ENCODE results near the gene UBE2G2.

UBE2G2 gene

DNA sequence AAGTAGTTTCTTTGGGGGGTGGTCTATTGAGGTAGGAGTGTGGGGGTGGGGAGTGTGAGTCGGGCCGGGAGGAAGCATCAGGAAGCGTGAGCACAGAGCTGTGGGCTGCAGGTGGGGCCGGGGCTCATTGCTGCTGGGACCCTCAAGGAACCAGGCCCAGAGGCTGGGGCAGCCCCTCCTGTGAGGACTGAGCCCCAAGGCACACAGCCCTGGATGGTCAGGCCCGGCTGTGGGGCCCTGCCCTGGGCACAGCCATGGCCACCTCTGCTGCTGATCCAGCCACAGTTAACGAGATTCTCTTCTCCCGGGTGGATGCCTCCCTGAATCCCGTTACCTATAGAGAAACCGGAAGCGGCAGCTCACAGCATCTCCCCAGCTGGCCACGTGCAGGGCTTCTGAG, 39.2 kb upstream of the UBE2G2 start:
- TF ChIP-seq, protein P1, sequence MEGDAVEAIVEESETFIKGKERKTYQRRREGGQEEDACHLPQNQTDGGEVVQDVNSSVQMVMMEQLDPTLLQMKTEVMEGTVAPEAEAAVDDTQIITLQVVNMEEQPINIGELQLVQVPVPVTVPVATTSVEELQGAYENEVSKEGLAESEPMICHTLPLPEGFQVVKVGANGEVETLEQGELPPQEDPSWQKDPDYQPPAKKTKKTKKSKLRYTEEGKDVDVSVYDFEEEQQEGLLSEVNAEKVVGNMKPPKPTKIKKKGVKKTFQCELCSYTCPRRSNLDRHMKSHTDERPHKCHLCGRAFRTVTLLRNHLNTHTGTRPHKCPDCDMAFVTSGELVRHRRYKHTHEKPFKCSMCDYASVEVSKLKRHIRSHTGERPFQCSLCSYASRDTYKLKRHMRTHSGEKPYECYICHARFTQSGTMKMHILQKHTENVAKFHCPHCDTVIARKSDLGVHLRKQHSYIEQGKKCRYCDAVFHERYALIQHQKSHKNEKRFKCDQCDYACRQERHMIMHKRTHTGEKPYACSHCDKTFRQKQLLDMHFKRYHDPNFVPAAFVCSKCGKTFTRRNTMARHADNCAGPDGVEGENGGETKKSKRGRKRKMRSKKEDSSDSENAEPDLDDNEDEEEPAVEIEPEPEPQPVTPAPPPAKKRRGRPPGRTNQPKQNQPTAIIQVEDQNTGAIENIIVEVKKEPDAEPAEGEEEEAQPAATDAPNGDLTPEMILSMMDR (IDR thresholded peaks at IDR 0.05): no peak
- Histone ChIP-seq H3K27ac (no peak overlapping the region), H2AFZ (no peak overlapping the region), H3K36me3 (ENCODE audit: control insufficient read depth, insufficient read depth, low read length) (no peaks in the 10 kb centered on the region), H3K79me2 (no peaks in the 10 kb centered on the region), H3K4me1 (no peaks in the 10 kb centered on the region), H3K4me2 (ENCODE audit: low read length) (no peak overlapping the region), H3K9ac (no peak overlapping the region), H3K27me3 (ENCODE audit: control insufficient read depth, insufficient read depth, low read length) (no peaks in the 10 kb centered on the region), H3K9me3 (ENCODE audit: control insufficient read depth, low read length) (no peaks in the 10 kb centered on the region), H3K4me3 (ENCODE audit: low read depth, low read length) (no peak overlapping the region)

DNA sequence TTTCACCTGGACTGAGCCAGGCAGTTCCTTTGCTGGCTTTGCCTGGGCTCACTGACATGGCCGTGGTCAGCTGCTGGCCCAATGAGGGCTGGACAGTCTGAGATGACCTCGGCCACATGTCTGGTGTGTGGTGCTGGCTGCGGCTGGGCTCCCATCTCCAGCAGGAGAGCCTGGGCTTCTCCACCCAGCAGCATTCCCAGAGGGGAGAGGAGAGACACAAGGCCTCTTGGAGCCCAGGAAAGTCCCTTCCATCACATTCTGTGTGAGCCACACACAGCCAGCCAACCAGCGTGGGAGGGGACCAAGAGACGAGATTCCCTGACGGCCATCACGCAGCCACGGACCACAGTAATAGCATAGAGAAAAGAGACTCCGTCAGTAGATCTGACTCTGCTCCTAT, 37.3 kb upstream of the UBE2G2 start:
- TF ChIP-seq, protein P1 (IDR thresholded peaks at IDR 0.05): no peak
- no peak overlapping the region for H3K9ac ChIP-seq
- no peaks in the 10 kb centered on the region for H3K36me3 ChIP-seq (ENCODE audit: control insufficient read depth, insufficient read depth, low read length)

DNA sequence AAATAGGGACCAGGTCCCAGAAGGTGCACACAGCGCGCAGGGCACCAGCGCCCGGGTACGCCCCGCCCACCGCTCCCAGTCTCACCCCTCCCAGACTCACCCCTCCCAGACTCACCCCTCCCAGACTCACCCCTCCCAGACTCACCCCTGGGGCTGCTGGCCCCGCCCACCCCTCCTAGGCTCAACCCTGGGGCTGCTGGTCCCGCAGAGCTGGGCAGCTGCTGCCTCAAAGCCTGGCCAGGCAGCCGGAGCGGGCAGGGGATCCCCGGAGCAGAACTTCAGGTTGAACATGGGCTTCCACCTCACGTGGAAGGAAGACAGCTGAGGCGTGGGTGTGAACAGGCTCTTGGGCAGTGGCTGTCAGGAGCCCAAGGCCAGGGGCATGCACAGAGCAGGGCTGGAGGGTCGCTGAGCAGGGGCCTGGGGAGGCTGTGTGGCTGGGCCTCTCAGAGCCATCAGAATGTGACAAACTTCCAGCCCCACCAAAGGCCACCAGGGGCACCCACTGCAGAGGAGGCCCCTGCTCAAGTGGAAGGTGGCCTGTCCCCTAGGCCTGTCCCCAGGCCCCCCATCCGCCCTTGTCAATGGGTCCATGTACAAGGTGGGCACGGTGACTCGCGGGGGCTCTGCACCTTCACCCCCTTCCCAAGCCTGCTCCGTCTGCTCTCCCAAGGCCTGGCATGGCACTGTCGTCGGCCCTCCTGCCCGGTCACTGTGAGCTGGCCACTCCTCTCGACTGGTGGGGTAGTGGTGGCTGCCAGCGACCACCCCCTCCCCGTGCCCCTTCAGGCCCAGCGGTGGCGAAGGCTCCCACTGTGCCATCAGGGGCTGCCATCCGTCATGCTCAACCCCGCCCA, 36.6 kb upstream of the UBE2G2 start:
- no peaks in the 10 kb centered on the region for H3K27me3 ChIP-seq (ENCODE audit: control insufficient read depth, insufficient read depth, low read length)
- no peaks in the 10 kb centered on the region for H3K4me1 ChIP-seq
- H3K9me3 ChIP-seq (ENCODE audit: control insufficient read depth, low read length): no peaks in the 10 kb centered on the region
- no peak overlapping the region for H3K27ac ChIP-seq
- H3K79me2 ChIP-seq: no peaks in the 10 kb centered on the region
- no peak overlapping the region for H3K4me3 ChIP-seq (ENCODE audit: low read depth, low read length)
- H3K4me2 ChIP-seq (ENCODE audit: low read length): no peak overlapping the region
- TF ChIP-seq, protein P1 (IDR thresholded peaks at IDR 0.05): no peak
- no peaks in the 10 kb centered on the region for H3K36me3 ChIP-seq (ENCODE audit: control insufficient read depth, insufficient read depth, low read length)
- no peak overlapping the region for H3K9ac ChIP-seq
- no peak overlapping the region for H2AFZ ChIP-seq

More for the DNA sequence above, 37.3 kb upstream of the UBE2G2 start:
- Histone ChIP-seq H2AFZ (no peak overlapping the region), H3K79me2 (no peaks in the 10 kb centered on the region), H3K9me3 (ENCODE audit: control insufficient read depth, low read length) (no peaks in the 10 kb centered on the region), H3K4me2 (ENCODE audit: low read length) (no peak overlapping the region), H3K27ac (no peak overlapping the region), H3K4me1 (no peaks in the 10 kb centered on the region), H3K27me3 (ENCODE audit: control insufficient read depth, insufficient read depth, low read length) (no peaks in the 10 kb centered on the region), H3K4me3 (ENCODE audit: low read depth, low read length) (no peak overlapping the region)

DNA sequence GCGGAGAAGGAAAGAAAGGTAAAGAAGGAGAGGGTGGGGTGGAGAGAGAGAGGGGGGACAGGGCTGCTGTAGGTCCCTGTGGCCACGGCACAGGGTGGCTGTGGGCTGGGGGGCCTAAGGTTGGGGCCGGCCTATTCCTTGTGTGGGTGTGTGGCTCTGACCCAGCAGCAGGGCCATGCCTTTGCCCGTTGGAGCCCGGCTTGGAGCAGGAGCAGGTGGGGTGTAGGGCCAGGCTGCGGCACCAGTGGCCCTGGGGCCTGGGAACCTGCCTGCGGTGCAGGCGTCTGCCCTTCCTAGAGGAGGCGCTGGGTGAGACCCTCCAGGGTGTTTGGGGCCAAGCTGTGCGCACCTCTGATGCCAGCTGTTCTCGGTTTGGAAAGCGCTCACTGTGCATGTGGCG, 35.9 kb upstream of the UBE2G2 start:
- Histone ChIP-seq H3K36me3 (ENCODE audit: control insufficient read depth, insufficient read depth, low read length) (no peaks in the 10 kb centered on the region), H3K27me3 (ENCODE audit: control insufficient read depth, insufficient read depth, low read length) (no peaks in the 10 kb centered on the region), H3K79me2 (no peaks in the 10 kb centered on the region), H3K9ac (no peak overlapping the region), H3K27ac (no peak overlapping the region), H3K4me2 (ENCODE audit: low read length) (no peak overlapping the region), H3K4me3 (ENCODE audit: low read depth, low read length) (no peak overlapping the region), H3K9me3 (ENCODE audit: control insufficient read depth, low read length) (no peaks in the 10 kb centered on the region), H3K4me1 (no peaks in the 10 kb centered on the region), H2AFZ (no peak overlapping the region)
- TF ChIP-seq, protein P1 (IDR thresholded peaks at IDR 0.05): no peak
